H1 (cell line): ENCODE results near the gene CMKLR1. TPM values are rescaled to one million over a fixed set of nuclear protein-coding genes. Genes with fewer than 3 reads are reported as not detected.

Source experiments
- CHD1 ChIP-seq: IDR thresholded peaks from 2 replicates; pipeline ENCODE4 v1.6.1; 2012; ENCODE audit warnings: low read depth, low read length, improper control_type of control experiment
- polyA plus RNA-seq, 7 experiments: library from polyadenylated mRNA; depleted of rRNA in 3 of 7; stranded (reverse) in 5 of 7; unstranded in 2 of 7; fragments of >200 nt in 5 of 7; fragments of 200-250 nt in 2 of 7; gene quantifications; 1 replicate in 5 of 7; 2 replicates in 1 of 7; 4 replicates in 1 of 7; pipeline versions ENCODE4 v1.2.1 to v1.2.3, GENCODE V29; 2011 to 2013; ENCODE audit warnings: missing spikeins in 2 of 7, mixed read lengths in 2 of 7
- total RNA-seq: library from RNA; stranded (reverse); fragmentation: NEBNext Ultra II Directional; extraction: Animal tissue kit (Norgen Biotek cat#: 25700); gene quantifications from 2 replicates; pipeline ENCODE4 v1.2.1, GENCODE V29; 2021

The CMKLR1 gene
- total and polyA plus RNA-seq, 2 of the 8 experiments (the other 6 are each of a cell fraction or from before 2014, with no cell fraction given): 2.1 to 2.8 TPM

GRCh38 chr12:108282676-108283075, 56.4 kb downstream of the CMKLR1 start (continued):
- no peak for TF ChIP-seq CHD1
